T-helper 1 cell treated with Interleukin-12 subunit alpha and Interleukin-12 subunit beta and Interleukin-4 antibody, amounts not matched to agents 30 μg/mL and 1 μg/mL, for 36 hours (primary cell): ENCODE results near the gene ADAMTSL3.

ENCODE experiments used
- H3K27ac Mint-ChIP-seq: one replicate; pipeline ENCODE4 v1.8.0; 2021; ENCODE audit warnings: mild to moderate bottlenecking, mixed read lengths
- H3K27me3 Mint-ChIP-seq: one replicate; pipeline ENCODE4 v1.8.0; 2021; ENCODE audit warnings: low read depth, mixed read lengths
- H3K36me3 Mint-ChIP-seq: one replicate; pipeline ENCODE4 v1.8.0; 2021; ENCODE audit warnings: low read depth, mixed read lengths
- H3K4me1 Mint-ChIP-seq: one replicate; pipeline ENCODE4 v1.8.0; 2021; ENCODE audit warnings: low read depth, mixed read lengths
- H3K4me3 Mint-ChIP-seq: one replicate; pipeline ENCODE4 v1.8.0; 2021; ENCODE audit warnings: mild to moderate bottlenecking, moderate library complexity, mixed read lengths
- H3K9me3 Mint-ChIP-seq: one replicate; pipeline ENCODE4 v1.8.0; 2021; ENCODE audit warnings: mixed read lengths

Gene ADAMTSL3

GRCh38 chr15:83644439-83644838 lies 9.5 kb upstream of the ADAMTSL3 start:
- Mint-ChIP-seq H3K4me1 (no peaks in the 10 kb centered on the region), H3K27me3 (no peaks in the 10 kb centered on the region), H3K36me3 (no peaks in the 10 kb centered on the region), H3K4me3 (no peak overlapping the region), H3K27ac (no peak overlapping the region), H3K9me3 (peaks cover 11% of the 10 kb centered on the region)

- Mint-ChIP-seq H3K36me3 (no peaks in the 10 kb centered on the region), H3K4me1 (no peaks in the 10 kb centered on the region), H3K9me3 (no peaks in the 10 kb centered on the region), H3K4me3 (no peak overlapping the region), H3K27me3 (peaks cover 25% of the 10 kb centered on the region), H3K27ac (no peak overlapping the region)
Measured at GRCh38 chr15:83650831-83651230, 3.1 kb upstream of the ADAMTSL3 start.

- Mint-ChIP-seq H3K4me1 (no peaks in the 10 kb centered on the region), H3K36me3 (no peaks in the 10 kb centered on the region), H3K27me3 (peaks cover 25% of the 10 kb centered on the region), H3K27ac (no peak overlapping the region), H3K9me3 (no peaks in the 10 kb centered on the region), H3K4me3 (no peak overlapping the region)
Measured at GRCh38 chr15:83651541-83651940, 2.4 kb upstream of the ADAMTSL3 start.

- Mint-ChIP-seq H3K36me3 (no peaks in the 10 kb centered on the region), H3K4me3 (no peak overlapping the region), H3K4me1 (no peaks in the 10 kb centered on the region), H3K27ac (no peak overlapping the region), H3K27me3 (peaks cover 25% of the 10 kb centered on the region), H3K9me3 (no peaks in the 10 kb centered on the region)
Measured at GRCh38 chr15:83652626-83653204, 1.2 kb upstream of the ADAMTSL3 start.

- Mint-ChIP-seq H3K4me3 (no peak overlapping the region), H3K36me3 (no peaks in the 10 kb centered on the region), H3K4me1 (no peaks in the 10 kb centered on the region), H3K9me3 (no peaks in the 10 kb centered on the region), H3K27me3 (peaks cover 25% of the 10 kb centered on the region), H3K27ac (no peak overlapping the region)
Measured at GRCh38 chr15:83653288-83653638, 660 bp upstream of the ADAMTSL3 start.

- no peak overlapping the region for H3K27ac Mint-ChIP-seq
Measured at GRCh38 chr15:83654379-83655236, 685 bp downstream of the ADAMTSL3 start.

GRCh38 chr15:83655237-83655616 lies 1.3 kb downstream of the ADAMTSL3 start:
- no peaks in the 10 kb centered on the region for H3K4me1 Mint-ChIP-seq
- H3K27ac Mint-ChIP-seq = no peak overlapping the region
- no peaks in the 10 kb centered on the region for H3K9me3 Mint-ChIP-seq
- no peak overlapping the region for H3K4me3 Mint-ChIP-seq
- no peaks in the 10 kb centered on the region for H3K36me3 Mint-ChIP-seq
- peaks cover 25% of the 10 kb centered on the region for H3K27me3 Mint-ChIP-seq

More at GRCh38 chr15:83654379-83655236, 685 bp downstream of the ADAMTSL3 start:
- Mint-ChIP-seq H3K27me3 (peaks cover 25% of the 10 kb centered on the region), H3K36me3 (no peaks in the 10 kb centered on the region), H3K4me3 (no peak overlapping the region), H3K4me1 (no peaks in the 10 kb centered on the region), H3K9me3 (no peaks in the 10 kb centered on the region)

- Mint-ChIP-seq H3K36me3 (no peaks in the 10 kb centered on the region), H3K4me3 (no peak overlapping the region), H3K27ac (no peak overlapping the region), H3K27me3 (peaks cover 25% of the 10 kb centered on the region), H3K9me3 (no peaks in the 10 kb centered on the region), H3K4me1 (no peaks in the 10 kb centered on the region)
Measured at GRCh38 chr15:83656192-83656591, 2.3 kb downstream of the ADAMTSL3 start.

- Mint-ChIP-seq H3K4me1 (no peaks in the 10 kb centered on the region), H3K27me3 (peaks cover 21% of the 10 kb centered on the region), H3K36me3 (no peaks in the 10 kb centered on the region), H3K9me3 (no peaks in the 10 kb centered on the region), H3K4me3 (no peak overlapping the region), H3K27ac (no peak overlapping the region)
Measured at GRCh38 chr15:83656943-83657528, 3.1 kb downstream of the ADAMTSL3 start.

GRCh38 chr15:83657549-83657948 lies 3.6 kb downstream of the ADAMTSL3 start:
- no peaks in the 10 kb centered on the region for H3K36me3 Mint-ChIP-seq

GRCh38 chr15:83658430-83659416 lies 4.8 kb downstream of the ADAMTSL3 start:
- Mint-ChIP-seq H3K9me3 (peaks cover 5% of the 10 kb centered on the region), H3K27ac (no peak overlapping the region), H3K4me1 (no peaks in the 10 kb centered on the region), H3K4me3 (no peak overlapping the region), H3K36me3 (no peaks in the 10 kb centered on the region), H3K27me3 (peaks cover 9% of the 10 kb centered on the region)

More at GRCh38 chr15:83657549-83657948, 3.6 kb downstream of the ADAMTSL3 start:
- no peak overlapping the region for H3K4me3 Mint-ChIP-seq
- no peaks in the 10 kb centered on the region for H3K4me1 Mint-ChIP-seq
- H3K9me3 Mint-ChIP-seq = no peaks in the 10 kb centered on the region
- H3K27me3 Mint-ChIP-seq = peaks cover 16% of the 10 kb centered on the region
- H3K27ac Mint-ChIP-seq = no peak overlapping the region

GRCh38 chr15:83659417-83659812 lies 5.5 kb downstream of the ADAMTSL3 start:
- Mint-ChIP-seq H3K36me3 (no peaks in the 10 kb centered on the region), H3K9me3 (peaks cover 5% of the 10 kb centered on the region), H3K27me3 (peaks cover 9% of the 10 kb centered on the region), H3K4me3 (no peak overlapping the region), H3K27ac (no peak overlapping the region), H3K4me1 (no peaks in the 10 kb centered on the region)

- H3K4me1 Mint-ChIP-seq = no peaks in the 10 kb centered on the region
- no peaks in the 10 kb centered on the region for H3K36me3 Mint-ChIP-seq
- H3K27me3 Mint-ChIP-seq = peaks cover 2% of the 10 kb centered on the region
- H3K27ac Mint-ChIP-seq = no peak overlapping the region
- H3K9me3 Mint-ChIP-seq = peaks cover 5% of the 10 kb centered on the region
- H3K4me3 Mint-ChIP-seq = no peak overlapping the region
Measured at GRCh38 chr15:83665480-83665879, 11.6 kb downstream of the ADAMTSL3 start.

- Mint-ChIP-seq H3K4me1 (no peaks in the 10 kb centered on the region), H3K36me3 (no peaks in the 10 kb centered on the region)
Measured at GRCh38 chr15:83670672-83671229, 16.8 kb downstream of the ADAMTSL3 start.

More at GRCh38 chr15:83670672-83671229, 16.8 kb downstream of the ADAMTSL3 start:
- Mint-ChIP-seq H3K9me3 (no peaks in the 10 kb centered on the region), H3K27me3 (peaks cover 2% of the 10 kb centered on the region), H3K27ac (no peak overlapping the region), H3K4me3 (no peak overlapping the region)
